ENCODE data around the gene BARX2.

The BARX2 gene

GRCh38 chr11:129396454-129396853, 20.8 kb downstream of the BARX2 start:
- DNase-seq (ENCODE audit: low read depth in 2 of 2, low spot score in 1 of 2): no peak

GRCh38 chr11:129402206-129403171, 26.8 kb downstream of the BARX2 start:
- no peak for DNase-seq (ENCODE audit: low read depth in 2 of 2, low spot score in 1 of 2)

- no peak for DNase-seq (ENCODE audit: low read depth in 2 of 2, low spot score in 1 of 2)
These were observed 29.1 kb downstream of the BARX2 start for GRCh38 chr11:129404731-129405130.

GRCh38 chr11:129408865-129409444, 33.3 kb downstream of the BARX2 start:
- DNase-seq (ENCODE audit: low read depth in 2 of 2, low spot score in 1 of 2): no peak

GRCh38 chr11:129410395-129410960, 34.8 kb downstream of the BARX2 start:
- DNase-seq (ENCODE audit: low read depth in 2 of 2, low spot score in 1 of 2): no peak

GRCh38 chr11:129412494-129412893, 36.8 kb downstream of the BARX2 start:
- DNase-seq (ENCODE audit: low read depth in 2 of 2, low spot score in 1 of 2): no peak

GRCh38 chr11:129414144-129414872, 38.7 kb downstream of the BARX2 start:
- no peak for DNase-seq (ENCODE audit: low read depth in 2 of 2, low spot score in 1 of 2)

- no peak for DNase-seq (ENCODE audit: low read depth in 2 of 2, low spot score in 1 of 2)
These were observed 40.6 kb downstream of the BARX2 start for GRCh38 chr11:129416080-129416820.

GRCh38 chr11:129417458-129417857, 41.8 kb downstream of the BARX2 start:
- no peak for DNase-seq (ENCODE audit: low read depth in 2 of 2, low spot score in 1 of 2)

- no peak for DNase-seq (ENCODE audit: low read depth in 2 of 2, low spot score in 1 of 2)
These were observed 42.4 kb downstream of the BARX2 start for GRCh38 chr11:129418039-129418438.

GRCh38 chr11:129419386-129419785, 43.7 kb downstream of the BARX2 start:
- DNase-seq (ENCODE audit: low read depth in 2 of 2, low spot score in 1 of 2): no peak

- DNase-seq (ENCODE audit: low read depth in 2 of 2, low spot score in 1 of 2): no peak
These were observed 47.8 kb downstream of the BARX2 start for GRCh38 chr11:129423426-129423825.

- DNase-seq (ENCODE audit: low read depth in 2 of 2, low spot score in 1 of 2): no peak
These were observed 49.6 kb downstream of the BARX2 start for GRCh38 chr11:129425214-129425613.

GRCh38 chr11:129426038-129426437, 50.4 kb downstream of the BARX2 start:
- no peak for DNase-seq (ENCODE audit: low read depth in 2 of 2, low spot score in 1 of 2)

GRCh38 chr11:129426776-129427175, 51.1 kb downstream of the BARX2 start:
- DNase-seq (ENCODE audit: low read depth in 2 of 2, low spot score in 1 of 2): no peak

GRCh38 chr11:129427376-129427775, 51.7 kb downstream of the BARX2 start:
- DNase-seq (ENCODE audit: low read depth in 2 of 2, low spot score in 1 of 2): no peak

GRCh38 chr11:129427816-129428406, 52.3 kb downstream of the BARX2 start:
- no peak for DNase-seq (ENCODE audit: low read depth in 2 of 2, low spot score in 1 of 2)

- no peak for DNase-seq (ENCODE audit: low read depth in 2 of 2, low spot score in 1 of 2)
These were observed 52.9 kb downstream of the BARX2 start for GRCh38 chr11:129428557-129428956.

- no peak for DNase-seq (ENCODE audit: low read depth in 2 of 2, low spot score in 1 of 2)
These were observed 59.2 kb downstream of the BARX2 start for GRCh38 chr11:129434641-129435498.
